K562 treated with DMSO at 1 percent for 4 hours (cell line): ENCODE measurements around the gene TMEM245. TPM values are rescaled to one million over a fixed set of nuclear protein-coding genes. Genes with fewer than 3 reads are reported as not detected.

ENCODE experiments used
- total RNA-seq: library from RNA; unstranded; fragments of 300-600 nt; gene quantifications from 2 replicates; pipeline ENCODE4 v1.2.3, GENCODE V29; 2022; ENCODE audit not compliant: insufficient read depth

Gene TMEM245
- total RNA-seq: 24.6 and 27.3 TPM in 2 replicates

GRCh38 chr9:109119439-109120203, at the start of gene TMEM245:
TSS of gene TMEM245 (minus strand) at chr9:109119947. CDS start at chr9:109119913, 34 bp downstream.

DNA sequence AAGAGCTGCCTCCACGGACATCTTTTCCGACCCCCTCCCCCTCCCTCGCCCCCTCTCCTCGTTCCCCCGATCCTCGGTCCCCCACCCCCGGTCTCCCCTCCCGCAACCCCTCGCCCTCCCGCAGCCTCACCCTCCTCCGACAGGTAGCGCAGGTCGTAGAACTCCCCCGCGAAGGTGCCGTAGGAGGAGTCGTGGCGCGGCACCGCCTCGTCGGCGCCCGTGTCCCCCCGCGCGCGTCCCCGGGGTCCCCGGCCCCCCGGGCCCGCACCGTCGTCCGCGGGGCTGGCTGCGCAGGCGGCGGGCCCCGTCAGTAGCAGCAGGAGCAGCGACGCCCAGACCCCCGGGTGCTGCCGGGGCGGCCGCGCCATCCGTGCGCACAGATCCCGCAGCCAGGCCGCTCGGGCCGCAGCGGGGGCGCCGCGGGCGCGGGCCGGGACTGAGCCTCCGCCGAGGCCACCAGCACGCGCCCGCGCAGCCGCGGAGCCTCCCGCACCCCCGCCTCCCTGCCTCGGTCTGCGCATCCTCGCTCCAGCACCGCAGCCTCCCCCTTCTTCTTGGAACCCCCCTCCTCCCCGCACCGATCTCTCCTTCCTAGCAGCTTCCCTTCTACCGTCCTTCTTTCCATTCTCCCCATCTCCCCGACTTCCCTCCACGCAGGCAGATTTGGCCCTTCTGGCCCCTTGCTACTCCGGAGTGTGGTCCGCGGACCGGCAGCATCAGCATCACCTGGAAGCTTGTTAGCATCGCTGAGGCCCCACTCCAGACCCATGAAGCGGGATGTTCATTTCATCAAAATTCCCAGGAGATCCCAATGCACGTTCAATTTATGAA, 47.2 kb upstream of the TMEM245 start, which contains the start of gene FRRS1L:
TSS of gene FRRS1L (minus strand) at position 479 of the 831 bp plus-strand sequence. CDS start at position 368, 111 bp downstream.

GRCh38 chr9:109012876-109013678, 106.7 kb downstream of the TMEM245 start, which contains the start of gene CTNNAL1:
TSS of gene CTNNAL1 (minus strand) at chr9:109013499. CDS start at chr9:109013442, 57 bp downstream.

Other genes with a start within 250 kb of the TMEM245 start
- gene ELP1, start 185.8 kb downstream of the TMEM245 start, total RNA-seq: 28.8 and 47.2 TPM in 2 replicates
- gene ABITRAM, start 185.5 kb downstream of the TMEM245 start, total RNA-seq: 11.4 and 16.3 TPM in 2 replicates
- 22.9 and 29.1 TPM in 2 replicates for gene CTNNAL1, start 106.4 kb downstream of the TMEM245 start, total RNA-seq
- gene FRRS1L, start 47.3 kb upstream of the TMEM245 start, total RNA-seq: not detected in 2 replicates
- gene EPB41L4B, start 201.1 kb upstream of the TMEM245 start, total RNA-seq: 0.18 TPM in 1 of 2 replicates, not detected in the other